ENCODE data around the gene WDR44. TPM values are rescaled to one million over a fixed set of nuclear protein-coding genes. Genes with fewer than 3 reads are reported as not detected.

WDR44 gene
- total and polyA plus RNA-seq, 2 of the 13 experiments (the other 11 are each of a cell fraction or from before 2014, with no cell fraction given): 2.2 to 4.3 TPM

DNA sequence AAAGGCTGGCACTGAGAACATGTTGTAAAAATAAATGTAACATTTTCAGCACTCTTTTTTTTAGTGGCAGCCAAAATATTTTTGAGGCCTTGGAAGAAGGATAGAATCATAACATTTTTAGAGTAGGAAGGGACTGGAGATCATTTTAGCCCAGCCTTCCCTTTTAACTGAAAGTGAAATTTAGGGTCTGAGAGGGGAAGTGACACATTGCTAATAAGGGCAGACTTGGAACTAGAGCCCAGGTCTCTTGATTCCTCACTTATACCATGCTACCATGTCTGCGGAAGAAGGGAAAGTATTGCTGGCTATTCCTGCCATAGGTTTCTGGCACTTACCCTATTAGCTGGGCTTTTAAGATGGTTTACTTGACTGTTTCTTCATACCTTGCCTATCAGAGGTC lies 4.8 kb downstream of the WDR44 start (continued):
- TF ChIP-seq, protein P1, sequence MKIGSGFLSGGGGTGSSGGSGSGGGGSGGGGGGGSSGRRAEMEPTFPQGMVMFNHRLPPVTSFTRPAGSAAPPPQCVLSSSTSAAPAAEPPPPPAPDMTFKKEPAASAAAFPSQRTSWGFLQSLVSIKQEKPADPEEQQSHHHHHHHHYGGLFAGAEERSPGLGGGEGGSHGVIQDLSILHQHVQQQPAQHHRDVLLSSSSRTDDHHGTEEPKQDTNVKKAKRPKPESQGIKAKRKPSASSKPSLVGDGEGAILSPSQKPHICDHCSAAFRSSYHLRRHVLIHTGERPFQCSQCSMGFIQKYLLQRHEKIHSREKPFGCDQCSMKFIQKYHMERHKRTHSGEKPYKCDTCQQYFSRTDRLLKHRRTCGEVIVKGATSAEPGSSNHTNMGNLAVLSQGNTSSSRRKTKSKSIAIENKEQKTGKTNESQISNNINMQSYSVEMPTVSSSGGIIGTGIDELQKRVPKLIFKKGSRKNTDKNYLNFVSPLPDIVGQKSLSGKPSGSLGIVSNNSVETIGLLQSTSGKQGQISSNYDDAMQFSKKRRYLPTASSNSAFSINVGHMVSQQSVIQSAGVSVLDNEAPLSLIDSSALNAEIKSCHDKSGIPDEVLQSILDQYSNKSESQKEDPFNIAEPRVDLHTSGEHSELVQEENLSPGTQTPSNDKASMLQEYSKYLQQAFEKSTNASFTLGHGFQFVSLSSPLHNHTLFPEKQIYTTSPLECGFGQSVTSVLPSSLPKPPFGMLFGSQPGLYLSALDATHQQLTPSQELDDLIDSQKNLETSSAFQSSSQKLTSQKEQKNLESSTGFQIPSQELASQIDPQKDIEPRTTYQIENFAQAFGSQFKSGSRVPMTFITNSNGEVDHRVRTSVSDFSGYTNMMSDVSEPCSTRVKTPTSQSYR (CRISPR knock-in tag; IDR thresholded peaks at IDR 0.05; ENCODE audit: borderline replicate concordance): no peak

DNA sequence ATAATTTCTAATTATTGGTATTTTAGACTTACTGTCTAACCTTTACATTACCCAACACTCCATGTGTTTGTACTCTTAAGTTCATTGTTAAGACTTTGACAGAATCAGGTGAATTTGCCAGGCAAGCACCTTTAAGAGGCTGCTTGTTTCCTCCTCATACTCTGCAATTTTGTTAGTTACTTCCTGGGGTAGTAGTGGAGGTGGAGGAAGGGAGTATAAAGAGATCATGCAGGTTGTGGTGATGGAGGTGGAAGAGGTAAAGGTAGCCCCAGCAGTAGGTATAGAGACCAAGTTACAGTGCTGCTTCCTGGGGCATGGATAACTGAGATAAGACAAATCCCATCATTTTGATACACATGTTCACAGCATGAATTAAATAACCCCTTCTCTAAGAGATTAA lies 6.7 kb downstream of the WDR44 start:
- in situ Hi-C loops (cut with HindIII; ENCODE audit: extremely low pct_ligation_motif_present, low pct_unique_long_range_greater_than_20kb) (no loop called here), intact Hi-C loops (cut with micrococcal nuclease; ENCODE audit: unreplicated experiment) (no loop called here)
- BruUV-seq (replicated peaks): no TSS peak
- Histone ChIP-seq H3K4me2 (ENCODE audit: low read depth, low read length) (no peak overlapping the region), H4K20me1 (ENCODE audit: insufficient read depth, low read length) (no peaks in the 10 kb centered on the region), H3K36me3 (replicated peaks in 1 of 2; ENCODE audit: control insufficient read depth in 1 of 2, insufficient read depth in 2 of 2, low read length in 2 of 2) (no peaks in the 10 kb centered on the region), H3K27ac (ENCODE audit: extremely low read length, insufficient read depth, low read length) (no peak overlapping the region), H3K79me2 (ENCODE audit: insufficient read depth, low read length) (peaks cover 31% of the 10 kb centered on the region), H3K9ac (ENCODE audit: insufficient read depth, low read depth, low read length) (no peak overlapping the region), H3K4me3 (replicated peaks in 1 of 3; ENCODE audit: insufficient read depth in 1 of 3, low read depth in 2 of 3, low read length in 3 of 3) (no peak overlapping the region), H3K27me3 (ENCODE audit: control insufficient read depth in 1 of 2, insufficient read depth in 2 of 2, low read length in 2 of 2) (no peaks in the 10 kb centered on the region), H3K9me3 (ENCODE audit: low read length) (no peaks in the 10 kb centered on the region), H3K4me1 (ENCODE audit: insufficient read depth, low read length) (peaks cover 29% of the 10 kb centered on the region), H2AFZ (ENCODE audit: low read length) (no peak overlapping the region)
- FAIRE-seq (no peak), DNase-seq (ENCODE audit: low spot score) (no peak), ATAC-seq (no peak)
- ChIA-PET CTCF (ENCODE audit: low intra/inter-chr PET ratio, low total read pairs) (no interaction called here), POLR2A (no interaction called here)
- TF ChIP-seq, protein P2, sequence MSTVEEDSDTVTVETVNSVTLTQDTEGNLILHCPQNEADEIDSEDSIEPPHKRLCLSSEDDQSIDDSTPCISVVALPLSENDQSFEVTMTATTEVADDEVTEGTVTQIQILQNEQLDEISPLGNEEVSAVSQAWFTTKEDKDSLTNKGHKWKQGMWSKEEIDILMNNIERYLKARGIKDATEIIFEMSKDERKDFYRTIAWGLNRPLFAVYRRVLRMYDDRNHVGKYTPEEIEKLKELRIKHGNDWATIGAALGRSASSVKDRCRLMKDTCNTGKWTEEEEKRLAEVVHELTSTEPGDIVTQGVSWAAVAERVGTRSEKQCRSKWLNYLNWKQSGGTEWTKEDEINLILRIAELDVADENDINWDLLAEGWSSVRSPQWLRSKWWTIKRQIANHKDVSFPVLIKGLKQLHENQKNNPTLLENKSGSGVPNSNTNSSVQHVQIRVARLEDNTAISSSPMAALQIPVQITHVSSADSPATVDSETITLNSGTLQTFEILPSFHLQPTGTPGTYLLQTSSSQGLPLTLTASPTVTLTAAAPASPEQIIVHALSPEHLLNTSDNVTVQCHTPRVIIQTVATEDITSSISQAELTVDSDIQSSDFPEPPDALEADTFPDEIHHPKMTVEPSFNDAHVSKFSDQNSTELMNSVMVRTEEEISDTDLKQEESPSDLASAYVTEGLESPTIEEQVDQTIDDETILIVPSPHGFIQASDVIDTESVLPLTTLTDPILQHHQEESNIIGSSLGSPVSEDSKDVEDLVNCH (CRISPR knock-in tag; IDR thresholded peaks at IDR 0.05): no peak
- TF ChIP-seq, protein P3, sequence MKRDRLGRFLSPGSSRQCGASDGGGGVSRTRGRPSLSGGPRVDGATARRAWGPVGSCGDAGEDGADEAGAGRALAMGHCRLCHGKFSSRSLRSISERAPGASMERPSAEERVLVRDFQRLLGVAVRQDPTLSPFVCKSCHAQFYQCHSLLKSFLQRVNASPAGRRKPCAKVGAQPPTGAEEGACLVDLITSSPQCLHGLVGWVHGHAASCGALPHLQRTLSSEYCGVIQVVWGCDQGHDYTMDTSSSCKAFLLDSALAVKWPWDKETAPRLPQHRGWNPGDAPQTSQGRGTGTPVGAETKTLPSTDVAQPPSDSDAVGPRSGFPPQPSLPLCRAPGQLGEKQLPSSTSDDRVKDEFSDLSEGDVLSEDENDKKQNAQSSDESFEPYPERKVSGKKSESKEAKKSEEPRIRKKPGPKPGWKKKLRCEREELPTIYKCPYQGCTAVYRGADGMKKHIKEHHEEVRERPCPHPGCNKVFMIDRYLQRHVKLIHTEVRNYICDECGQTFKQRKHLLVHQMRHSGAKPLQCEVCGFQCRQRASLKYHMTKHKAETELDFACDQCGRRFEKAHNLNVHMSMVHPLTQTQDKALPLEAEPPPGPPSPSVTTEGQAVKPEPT (CRISPR knock-in tag; IDR thresholded peaks at IDR 0.05; ENCODE audit: low read depth): no peak
- TF ChIP-seq PRMT3 (CRISPR knock-in tag; IDR thresholded peaks at IDR 0.05; ENCODE audit: borderline replicate concordance, low read depth): no peak
- TF ChIP-seq NFATC3 (CRISPR knock-in tag; IDR thresholded peaks at IDR 0.05): no peak
- TF ChIP-seq ZNF292 (CRISPR knock-in tag; IDR thresholded peaks at IDR 0.05; ENCODE audit: borderline replicate concordance, low read depth): no peak
- TF ChIP-seq ZBTB20 (CRISPR knock-in tag; IDR thresholded peaks at IDR 0.05; ENCODE audit: borderline replicate concordance, low read depth): no peak
- TF ChIP-seq KLF15 (CRISPR knock-in tag; IDR thresholded peaks at IDR 0.05; ENCODE audit: borderline replicate concordance): no peak
- no peak for TF ChIP-seq BRCA1 (CRISPR knock-in tag; IDR thresholded peaks at IDR 0.05)
- TF ChIP-seq ZKSCAN5 (CRISPR knock-in tag; IDR thresholded peaks at IDR 0.05): no peak
- TF ChIP-seq, protein P4, sequence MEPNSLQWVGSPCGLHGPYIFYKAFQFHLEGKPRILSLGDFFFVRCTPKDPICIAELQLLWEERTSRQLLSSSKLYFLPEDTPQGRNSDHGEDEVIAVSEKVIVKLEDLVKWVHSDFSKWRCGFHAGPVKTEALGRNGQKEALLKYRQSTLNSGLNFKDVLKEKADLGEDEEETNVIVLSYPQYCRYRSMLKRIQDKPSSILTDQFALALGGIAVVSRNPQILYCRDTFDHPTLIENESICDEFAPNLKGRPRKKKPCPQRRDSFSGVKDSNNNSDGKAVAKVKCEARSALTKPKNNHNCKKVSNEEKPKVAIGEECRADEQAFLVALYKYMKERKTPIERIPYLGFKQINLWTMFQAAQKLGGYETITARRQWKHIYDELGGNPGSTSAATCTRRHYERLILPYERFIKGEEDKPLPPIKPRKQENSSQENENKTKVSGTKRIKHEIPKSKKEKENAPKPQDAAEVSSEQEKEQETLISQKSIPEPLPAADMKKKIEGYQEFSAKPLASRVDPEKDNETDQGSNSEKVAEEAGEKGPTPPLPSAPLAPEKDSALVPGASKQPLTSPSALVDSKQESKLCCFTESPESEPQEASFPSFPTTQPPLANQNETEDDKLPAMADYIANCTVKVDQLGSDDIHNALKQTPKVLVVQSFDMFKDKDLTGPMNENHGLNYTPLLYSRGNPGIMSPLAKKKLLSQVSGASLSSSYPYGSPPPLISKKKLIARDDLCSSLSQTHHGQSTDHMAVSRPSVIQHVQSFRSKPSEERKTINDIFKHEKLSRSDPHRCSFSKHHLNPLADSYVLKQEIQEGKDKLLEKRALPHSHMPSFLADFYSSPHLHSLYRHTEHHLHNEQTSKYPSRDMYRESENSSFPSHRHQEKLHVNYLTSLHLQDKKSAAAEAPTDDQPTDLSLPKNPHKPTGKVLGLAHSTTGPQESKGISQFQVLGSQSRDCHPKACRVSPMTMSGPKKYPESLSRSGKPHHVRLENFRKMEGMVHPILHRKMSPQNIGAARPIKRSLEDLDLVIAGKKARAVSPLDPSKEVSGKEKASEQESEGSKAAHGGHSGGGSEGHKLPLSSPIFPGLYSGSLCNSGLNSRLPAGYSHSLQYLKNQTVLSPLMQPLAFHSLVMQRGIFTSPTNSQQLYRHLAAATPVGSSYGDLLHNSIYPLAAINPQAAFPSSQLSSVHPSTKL (CRISPR knock-in tag; IDR thresholded peaks at IDR 0.05): no peak
- TF ChIP-seq POGZ (CRISPR knock-in tag; IDR thresholded peaks at IDR 0.05): no peak

Data from HepG2 (cell line).